GM19023 (cell line): Measurements from ENCODE around the gene PSMA5.
"Not testable (repeated sequence)": the region's sequence is repeated elsewhere in the genome, so short reads cannot be mapped to it uniquely, and the experiment has no call there.

Experiments used
- ATAC-seq: cut with Tn5 transposase; IDR thresholded peaks from one replicate; pipeline ENCODE4 v1.9.1; 2021; ENCODE audit warnings: mild to moderate bottlenecking, moderate library complexity; ENCODE audit not compliant: unreplicated experiment

PSMA5 gene

DNA sequence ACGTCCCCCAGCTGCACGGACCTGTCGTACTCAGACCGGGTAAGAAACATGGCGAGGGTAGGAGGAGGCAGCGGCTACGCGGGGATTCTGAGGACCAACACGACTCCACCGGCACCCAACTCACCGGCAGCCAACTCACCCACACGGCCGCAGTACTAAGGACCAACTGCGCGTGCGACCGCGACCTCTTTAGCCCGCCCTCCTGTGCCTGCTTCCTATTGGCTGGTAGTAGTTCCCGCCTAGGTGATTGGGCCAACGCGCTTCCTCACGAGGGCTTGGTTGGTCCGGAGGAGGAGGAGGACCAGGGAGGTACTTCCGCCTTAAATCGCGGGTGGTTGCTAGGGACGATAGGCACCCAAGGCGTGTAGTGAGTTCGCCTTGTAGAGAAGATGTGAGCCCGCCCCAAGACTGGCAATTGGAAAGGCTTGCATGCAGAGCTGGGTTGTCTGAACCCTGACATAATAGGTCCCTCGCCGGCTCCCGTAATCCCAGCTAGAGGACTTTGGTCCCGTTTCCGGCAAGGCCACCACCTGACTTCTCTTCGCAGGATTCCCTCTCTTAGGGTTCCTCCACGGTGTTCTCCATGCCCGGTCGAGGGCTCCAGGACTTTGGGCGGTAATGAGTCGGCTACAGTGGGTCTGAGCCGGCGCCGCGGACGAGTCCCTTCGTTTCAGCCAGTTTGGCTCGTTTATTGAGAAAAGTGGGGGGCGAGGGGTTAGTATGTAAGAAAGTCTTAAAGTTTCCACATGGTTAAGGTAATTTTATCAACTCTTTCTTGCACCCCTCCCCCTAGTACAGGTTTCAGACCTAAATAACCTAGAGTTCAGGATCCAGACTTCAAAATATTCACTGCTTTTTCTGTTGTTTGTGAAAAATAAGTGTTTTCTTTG, at the start of gene PSMA5:
Gene PSMA5 (minus strand): TSS at position 168 of the 890 bp plus-strand sequence. CDS start 118 bp downstream, at position 50.
- peak; percentile 98 for ATAC-seq

DNA sequence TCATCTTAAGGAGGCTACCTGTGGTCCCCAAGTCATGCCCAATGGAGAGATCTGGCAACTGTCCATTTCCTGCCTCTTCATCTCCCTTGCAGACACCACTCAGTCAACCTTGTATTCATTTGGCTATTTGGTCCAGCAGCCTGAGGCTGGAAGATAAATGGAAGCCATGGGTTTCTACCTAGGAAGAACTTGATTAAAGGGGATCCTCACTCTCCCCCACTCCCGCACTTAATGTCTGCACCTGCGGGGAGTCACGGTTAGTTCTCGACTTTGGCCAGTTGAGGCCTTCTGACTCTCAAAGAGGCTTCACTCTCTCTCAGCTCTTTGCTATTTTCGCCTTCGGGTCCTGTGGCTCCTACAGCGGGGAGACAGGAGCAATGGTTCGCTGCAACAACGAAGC, 49.0 kb upstream of the PSMA5 start:
- no peak for ATAC-seq

DNA sequence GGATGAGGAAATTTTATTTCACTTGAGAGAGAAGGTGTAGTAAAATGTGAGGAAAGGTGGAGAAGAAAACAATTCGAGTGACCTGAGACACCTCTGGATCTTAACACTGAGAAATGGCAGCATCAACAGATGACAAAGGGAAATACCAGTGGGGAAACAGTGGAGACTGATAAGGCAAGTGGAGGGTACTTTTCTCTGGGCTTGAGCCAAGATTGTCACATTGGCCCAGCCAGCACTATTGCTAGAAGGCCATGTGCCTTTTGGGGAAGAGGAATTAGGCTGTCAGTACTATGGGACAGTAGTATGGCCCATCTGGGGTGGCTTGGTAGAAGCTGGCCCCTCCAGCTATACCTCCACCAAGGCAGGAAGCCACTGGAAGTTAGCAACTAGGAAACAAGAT, 48.4 kb upstream of the PSMA5 start:
- ATAC-seq: no peak

DNA sequence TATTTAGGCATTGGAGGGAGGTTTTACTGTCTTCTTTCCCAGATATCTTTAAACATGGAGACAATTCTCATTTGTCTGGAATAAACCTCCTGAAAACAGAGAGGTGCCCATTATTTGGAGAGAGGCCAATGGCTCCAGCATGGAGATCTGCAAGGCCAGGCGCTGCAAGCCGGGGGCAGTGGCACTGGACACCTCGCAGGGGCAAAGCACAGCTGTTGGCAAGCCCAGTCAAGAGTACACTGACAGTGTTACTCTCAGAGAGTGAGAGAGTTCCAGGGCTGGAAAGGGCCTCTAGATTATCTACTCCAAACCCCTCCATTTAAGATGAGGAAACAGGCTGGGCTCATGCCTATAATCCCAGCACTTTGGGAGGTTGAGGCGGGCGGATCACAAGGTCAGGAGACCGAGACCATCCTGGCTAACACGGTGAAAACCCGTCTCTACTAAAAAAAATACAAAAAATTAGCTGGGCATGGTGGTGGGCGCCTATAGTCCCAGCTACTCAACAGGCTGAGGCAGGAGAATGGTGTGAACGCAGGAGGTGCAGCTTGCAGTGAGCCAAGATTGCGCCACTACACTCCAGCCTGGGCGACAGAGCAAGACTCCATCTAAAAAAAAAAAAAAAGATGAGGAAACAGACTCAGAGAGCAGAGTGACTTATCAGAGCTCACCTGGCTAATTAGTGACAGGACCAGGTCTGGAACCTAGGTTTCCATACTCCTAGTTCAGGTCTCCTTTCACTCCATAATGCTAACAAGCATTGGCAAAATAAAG, 47.2 kb upstream of the PSMA5 start:
- ATAC-seq: not testable (repeated sequence)

DNA sequence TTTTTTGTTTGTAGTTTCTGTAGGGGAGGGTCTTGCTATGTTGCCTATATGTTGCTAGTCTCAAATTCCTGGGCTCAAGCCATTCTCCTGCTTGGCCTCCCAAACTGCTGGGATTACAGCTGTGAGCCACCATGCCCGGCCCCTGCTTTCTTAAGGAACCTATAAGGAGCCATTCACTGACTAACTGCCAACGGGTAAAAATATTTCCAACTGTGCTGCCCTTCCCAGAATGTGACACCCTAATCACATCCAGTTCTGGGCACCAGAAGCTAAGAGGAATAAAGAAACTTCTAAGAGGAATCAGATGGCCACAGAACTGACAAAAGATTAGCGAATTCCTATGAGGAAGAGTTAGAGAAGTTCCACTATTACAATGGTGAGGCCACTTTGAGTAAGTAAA, 46.5 kb upstream of the PSMA5 start:
- ATAC-seq: no peak

DNA sequence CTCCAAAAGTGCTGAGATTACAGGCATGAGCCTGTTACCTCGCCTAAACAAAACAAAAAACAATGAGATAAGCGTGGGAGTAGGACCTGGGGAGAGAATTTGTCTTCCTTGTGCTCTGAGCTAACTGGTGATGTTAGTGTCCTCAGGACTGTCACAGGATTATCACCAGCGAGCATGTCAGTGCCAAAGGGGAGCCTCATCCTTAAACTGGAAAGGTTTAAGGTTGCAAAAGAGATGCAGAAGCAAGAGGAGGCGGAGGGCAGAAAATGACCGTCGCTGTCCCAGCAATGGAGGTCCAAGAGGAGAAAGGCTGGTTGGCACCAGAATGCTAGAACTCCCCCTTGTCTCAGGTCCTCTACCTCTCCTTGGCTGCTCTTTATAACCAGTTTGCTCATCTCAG, 44.0 kb upstream of the PSMA5 start:
- ATAC-seq: no peak

DNA sequence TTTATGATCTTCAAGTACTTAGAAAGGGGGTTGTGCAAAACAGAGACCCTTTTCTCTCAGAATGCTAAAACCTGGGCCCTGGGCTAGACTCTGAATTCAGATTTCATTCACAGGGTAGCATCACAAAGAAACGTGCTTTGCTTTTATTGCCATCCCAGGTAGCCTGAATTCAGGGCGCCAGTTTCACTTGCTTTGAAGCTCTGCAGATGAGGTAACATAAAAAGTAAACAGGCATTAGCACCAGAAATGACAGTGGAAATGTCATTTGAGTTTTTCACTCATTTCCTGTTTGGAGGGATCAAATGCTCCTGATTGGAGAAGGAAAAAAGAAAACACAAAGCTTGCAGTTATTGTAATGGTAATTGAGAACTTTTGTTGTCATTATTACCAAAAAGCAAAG, 42.7 kb upstream of the PSMA5 start:
- no peak for ATAC-seq

DNA sequence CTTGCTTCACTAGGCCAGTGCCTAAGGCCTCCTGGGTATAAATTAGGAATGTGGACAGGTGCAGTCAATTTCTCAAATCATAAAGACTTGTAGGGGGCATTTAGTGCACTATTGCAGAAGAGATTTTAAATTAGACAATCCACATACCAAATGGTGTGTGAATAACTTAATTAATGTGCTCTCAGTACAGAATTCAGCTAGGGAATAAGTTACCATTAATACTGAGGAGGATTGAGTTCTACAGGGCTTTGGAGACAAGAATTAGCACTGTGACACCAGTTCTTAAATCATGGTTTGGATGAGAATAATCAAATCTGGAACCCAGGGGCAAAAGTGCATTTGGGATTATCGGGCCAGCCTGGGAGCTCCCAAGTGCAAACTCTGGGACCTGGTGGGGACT, 41.8 kb upstream of the PSMA5 start:
- ATAC-seq: no peak

DNA sequence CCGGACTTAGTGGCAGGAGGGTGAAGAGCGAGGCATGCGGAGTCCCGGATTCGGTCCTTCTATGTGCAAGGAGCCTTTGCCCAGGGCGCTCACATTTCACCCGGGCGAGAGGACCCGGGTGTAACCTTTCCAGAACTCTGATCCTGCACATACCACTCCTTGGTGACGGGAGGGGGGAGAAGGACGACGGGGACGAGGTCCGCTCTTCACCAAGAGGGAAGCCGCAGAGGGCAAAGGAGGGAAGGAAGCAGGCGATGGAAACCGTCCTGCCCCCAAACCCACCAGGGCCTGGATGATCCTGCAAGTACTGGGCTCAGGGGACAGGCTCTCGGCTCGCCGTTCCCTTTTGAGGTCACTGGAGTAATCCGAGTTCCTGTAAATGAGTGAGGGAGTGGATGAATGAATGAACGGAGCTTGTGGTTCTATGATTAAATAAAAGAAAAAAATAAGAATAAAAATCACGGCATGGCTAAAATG, 41.1 kb upstream of the PSMA5 start:
- no peak for ATAC-seq

DNA sequence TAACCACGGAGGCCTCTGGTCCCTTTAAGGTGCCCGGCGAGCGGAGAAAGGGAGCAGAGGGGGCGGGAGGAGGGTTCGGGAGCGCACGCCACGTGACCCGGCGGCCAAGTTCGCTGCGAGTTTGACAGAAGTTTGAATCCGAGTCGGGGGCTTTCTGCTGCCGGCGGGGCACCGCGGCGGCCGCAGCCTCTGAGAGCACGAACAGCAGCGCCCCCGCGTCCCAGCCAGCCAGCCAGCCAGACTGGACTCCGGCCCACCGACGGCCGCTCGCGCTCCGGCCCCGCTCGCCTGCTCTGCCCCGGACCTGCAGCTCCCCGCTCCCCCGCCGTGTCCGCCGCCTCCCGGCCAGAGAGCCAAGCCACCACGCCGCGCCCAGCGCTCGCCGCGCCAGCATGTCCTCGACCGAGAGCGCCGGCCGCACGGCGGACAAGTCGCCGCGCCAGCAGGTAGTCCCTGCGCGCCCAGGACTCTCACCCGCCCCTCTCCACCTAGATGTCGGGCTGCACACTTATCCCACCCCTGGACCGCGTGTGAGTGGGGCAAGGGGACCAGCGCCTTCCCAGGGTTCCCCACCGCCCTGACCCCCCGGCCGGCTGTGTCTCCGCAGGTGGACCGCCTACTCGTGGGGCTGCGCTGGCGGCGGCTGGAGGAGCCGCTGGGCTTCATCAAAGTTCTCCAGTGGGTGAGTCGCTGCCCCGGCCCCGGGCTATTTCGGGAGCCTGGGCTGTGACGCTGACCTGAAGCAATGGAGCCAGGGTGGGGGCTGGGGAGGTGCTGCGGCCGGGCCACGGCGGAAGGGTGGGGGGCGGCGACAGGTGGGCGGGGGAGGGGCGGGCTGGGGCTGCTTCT, 40.4 kb upstream of the PSMA5 start, which contains the start of gene SYPL2:
Gene SYPL2 (plus strand): TSS at position 95 of the 849 bp plus-strand sequence. CDS start 298 bp downstream, at position 393.
- no peak for ATAC-seq

DNA sequence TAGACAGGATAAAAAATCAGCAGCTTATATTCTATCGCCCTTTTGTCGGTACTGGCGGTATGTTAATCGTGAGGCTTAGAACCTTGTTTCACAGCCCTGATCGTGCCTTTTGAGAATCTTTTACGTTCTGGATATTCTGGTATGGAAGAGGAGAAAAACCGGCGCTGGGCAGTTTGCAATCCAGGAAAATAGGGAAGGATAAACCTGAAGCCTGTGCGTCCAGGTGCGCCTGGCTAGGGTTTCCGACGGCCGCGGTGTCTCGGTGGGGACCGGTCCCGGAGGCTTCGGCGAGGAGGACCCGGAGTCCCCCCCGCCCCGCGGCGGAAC, 39.8 kb upstream of the PSMA5 start:
- no peak for ATAC-seq

DNA sequence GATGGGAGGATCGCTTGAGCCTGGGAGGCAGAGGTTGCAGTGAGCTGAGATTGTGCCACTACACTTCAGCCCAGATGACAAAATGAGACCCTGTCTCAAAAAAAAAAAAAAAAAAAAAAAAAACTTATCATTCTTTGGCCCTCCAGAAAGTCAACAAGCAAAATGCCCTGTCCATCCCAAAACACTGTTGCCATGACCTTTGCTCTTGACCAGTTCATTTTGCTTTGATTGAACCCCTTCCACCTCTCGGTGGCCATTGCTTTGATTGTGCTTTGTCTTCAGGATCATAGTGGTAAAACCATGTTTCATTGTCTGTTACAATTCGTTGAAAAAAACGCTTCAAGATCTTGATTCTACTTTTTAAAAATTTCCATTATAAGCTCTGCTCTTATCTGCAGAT, 31.6 kb upstream of the PSMA5 start:
- no peak for ATAC-seq

DNA sequence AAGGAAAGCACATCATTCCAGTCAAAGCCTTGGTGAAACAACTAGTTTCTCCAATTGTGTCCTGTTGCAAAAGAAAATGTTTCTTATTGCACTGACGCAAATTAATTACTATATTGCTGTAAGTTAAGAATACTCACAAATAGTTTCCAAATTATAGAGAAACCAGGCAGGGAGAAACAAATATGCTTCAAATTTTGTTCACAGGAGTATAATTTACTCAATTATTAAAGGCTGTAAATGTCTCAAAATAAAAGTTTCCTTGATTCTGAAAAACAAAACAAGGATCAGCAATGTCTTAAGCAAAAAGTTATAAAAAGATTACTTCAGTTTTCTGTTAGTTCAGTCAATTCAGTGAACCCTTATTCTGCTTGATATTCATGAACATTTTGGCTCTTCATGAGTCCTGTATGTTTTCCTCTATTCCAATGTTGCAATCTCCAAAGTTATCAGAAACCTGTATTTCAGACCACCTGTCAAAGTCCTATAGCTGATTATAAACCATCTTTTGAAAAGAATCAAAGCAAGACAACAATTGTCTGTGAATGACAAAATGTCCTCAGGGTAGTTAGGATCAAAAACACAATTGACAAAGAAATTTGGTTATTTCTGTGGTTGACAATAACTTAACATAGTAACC, 28.4 kb upstream of the PSMA5 start:
- no peak for ATAC-seq

DNA sequence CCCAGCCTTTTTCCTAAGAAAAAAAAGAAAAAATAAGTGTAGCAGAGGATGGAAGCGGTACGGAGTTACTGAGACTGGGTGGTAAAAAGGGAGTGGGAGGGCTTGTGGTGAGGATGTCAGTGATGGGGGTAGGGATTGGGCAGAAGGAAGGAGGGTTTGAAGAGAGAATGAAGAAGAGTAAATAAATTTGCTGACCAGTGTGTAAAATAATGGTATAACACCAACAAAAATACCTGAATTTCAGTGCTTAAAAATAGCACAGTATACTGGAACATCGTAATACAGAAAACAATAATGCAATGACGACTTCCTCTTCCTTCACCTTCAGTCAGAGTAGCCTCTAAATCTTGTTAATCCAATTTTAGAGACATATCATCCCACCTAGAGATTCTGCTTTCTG, 21.3 kb upstream of the PSMA5 start:
- ATAC-seq: no peak

DNA sequence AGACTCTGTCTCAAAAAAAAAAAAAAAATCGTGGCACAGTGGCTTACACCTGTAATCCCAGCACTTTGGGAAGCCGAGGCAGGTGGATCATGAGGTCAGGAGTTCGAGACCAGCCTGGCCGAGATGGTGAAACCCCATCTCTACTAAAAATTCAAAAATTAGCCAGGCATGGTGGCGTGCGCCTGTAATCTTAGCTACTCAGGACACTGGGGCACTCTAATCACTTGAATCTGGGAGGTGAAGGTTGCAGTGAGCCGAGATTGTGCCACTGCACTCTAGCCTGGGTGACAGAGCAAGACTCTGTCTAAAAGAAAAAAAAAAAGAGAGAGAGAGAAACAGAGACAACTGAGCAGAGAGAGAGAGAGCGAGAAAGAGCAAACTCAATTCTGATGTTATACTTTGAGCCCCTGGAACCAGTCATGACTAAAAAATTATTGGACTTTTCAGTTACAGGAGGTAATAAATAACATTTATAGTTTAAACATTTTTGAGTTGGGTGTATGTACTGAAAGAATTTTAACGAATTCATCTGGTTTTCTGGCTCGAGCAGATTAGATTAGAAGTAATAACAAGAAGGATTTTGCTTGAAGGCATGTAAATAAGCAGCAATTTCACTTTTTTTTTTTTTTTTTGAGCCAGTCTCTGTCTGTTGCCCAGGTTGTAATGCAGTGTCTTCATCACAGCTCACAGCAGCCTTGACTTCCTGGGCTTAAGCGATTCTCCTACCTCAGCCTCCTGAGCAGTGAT, 19.9 kb upstream of the PSMA5 start:
- ATAC-seq: not testable (repeated sequence)

DNA sequence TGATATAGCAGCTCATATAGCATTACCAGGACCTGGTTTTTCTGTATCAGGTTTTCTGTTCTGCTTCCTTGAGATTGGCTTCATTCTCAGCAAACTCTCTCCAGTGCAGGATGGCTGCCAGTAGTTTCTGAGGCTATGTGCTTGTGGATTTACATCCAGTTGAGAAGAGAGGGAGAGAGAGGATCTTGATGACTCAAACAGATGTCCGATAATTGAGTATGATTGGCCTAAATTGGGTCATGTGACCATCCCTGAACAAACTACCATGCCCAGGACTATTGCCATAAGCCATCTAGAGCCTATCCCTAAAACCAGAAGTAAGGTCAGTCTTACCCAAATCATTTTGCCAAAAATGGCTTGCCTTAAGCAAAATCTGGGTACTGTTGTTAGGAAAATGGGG, 18.1 kb upstream of the PSMA5 start:
- no peak for ATAC-seq

DNA sequence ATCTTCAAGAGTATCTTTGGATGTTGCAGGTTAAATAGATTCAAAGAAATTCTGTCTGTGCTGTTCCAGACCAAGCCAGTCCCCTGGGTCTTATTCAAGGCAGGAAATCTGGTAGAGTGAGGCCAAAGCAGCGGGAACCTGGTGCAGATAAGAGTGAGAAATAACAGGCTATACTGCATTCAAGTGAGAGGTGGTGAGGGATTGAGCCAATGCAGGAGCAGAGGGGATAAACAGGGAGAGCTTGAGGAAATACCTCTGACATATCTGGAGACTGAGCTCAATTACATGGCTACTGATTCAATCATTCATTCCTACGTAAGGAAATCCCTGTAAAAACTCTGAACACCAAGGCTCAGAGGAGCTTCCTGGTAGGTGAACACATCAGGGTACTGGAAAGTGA, 17.2 kb upstream of the PSMA5 start:
- ATAC-seq: no peak

DNA sequence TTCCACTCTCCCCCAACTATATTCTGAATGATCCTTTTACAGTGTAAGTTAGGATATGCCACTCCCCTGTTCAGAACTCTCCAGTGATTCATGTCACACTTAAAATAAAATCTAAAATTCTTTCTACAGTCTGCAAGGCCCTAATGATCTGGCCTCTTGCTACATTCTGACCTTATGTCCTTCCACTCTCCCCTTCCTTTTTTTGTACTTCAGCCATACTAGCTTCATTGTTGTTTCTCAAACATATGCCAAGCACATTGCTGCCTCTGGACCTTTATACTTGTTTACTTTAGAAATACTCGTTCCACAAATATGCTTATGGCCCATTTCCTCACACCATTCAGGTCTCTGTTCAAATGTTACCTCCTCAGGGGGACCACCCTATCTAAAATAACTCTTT, 14.8 kb upstream of the PSMA5 start:
- ATAC-seq: no peak

DNA sequence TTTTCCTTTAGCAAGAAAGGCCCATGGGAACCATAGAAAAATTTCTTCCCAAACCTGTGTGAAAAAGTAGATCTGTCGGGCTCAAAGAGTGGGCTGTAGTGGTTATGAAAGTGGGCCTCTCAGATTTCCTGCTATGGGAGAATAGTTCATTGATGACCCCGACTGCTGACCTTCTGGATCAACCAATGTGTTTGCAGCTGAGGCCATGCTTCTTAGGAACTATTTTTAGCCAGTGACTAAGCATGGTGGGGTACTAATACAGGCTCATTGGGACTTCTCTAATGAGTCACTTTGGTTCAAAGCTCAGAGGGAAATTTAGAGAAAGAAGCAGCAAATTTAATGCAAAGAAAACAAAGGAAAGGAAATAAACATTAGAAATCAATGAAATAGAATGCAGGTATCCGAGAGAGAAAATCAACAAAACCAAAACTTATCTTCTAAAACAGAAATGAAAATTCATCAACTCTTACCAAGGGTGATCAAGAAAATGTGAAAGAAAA, 12.6 kb upstream of the PSMA5 start:
- no peak for ATAC-seq

DNA sequence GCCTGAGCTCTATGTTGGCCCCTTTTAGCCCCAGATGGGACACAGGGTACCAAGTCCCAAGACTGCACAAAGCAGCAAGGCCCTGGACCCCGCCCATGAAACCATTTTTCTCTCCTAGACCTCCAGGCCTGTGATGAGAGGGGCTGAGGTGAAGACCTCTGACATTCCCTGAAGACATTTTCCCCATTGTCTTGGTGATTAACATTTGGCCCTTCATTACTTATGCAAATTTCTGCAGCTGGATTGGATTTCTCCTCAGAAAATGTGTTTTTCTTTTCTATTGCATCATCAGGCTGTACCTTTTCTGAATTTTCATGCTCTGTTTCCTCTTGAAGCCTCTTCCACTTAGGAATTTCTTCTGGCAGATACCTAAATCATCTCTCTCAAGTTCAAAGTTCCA, 8.2 kb upstream of the PSMA5 start:
- ATAC-seq: no peak
